ENCODE data around the gene SLC9A9. TPM values are rescaled to one million over a fixed set of nuclear protein-coding genes. Genes with fewer than 3 reads are reported as not detected.

Gene SLC9A9
- total and polyA plus RNA-seq, 2 of the 8 experiments (the other 6 are each of a cell fraction or from before 2014, with no cell fraction given) = 0.48 to 1.1 TPM

GRCh38 chr3:143348486-143349327 is 499.6 kb downstream of the SLC9A9 start:
- ChIA-PET POLR2A (ENCODE audit: partially characterized antibody) (no interaction called here), CTCF (ENCODE audit: partially characterized antibody) (interaction anchor here (0.7 to 3.2 kb wide), 12 partner anchors 11 to 325 kb away, joined by 3 to 17 read pairs (median 4); no protein-coding TSS in a partner anchor)
- Histone ChIP-seq H3K79me1 (ENCODE audit: low read depth, low read length) (no peaks in the 10 kb centered on the region), H3K36me3 (ENCODE audit: control insufficient read depth in 2 of 4, insufficient read depth in 4 of 4, low read length in 3 of 4) (no peaks in the 10 kb centered on the region), H3K9me3 (ENCODE audit: insufficient read depth in 2 of 2, low read depth in 1 of 2, low read length in 1 of 2) (no peaks in the 10 kb centered on the region), H2AK5ac (ENCODE audit: low read depth, low read length) (no peak overlapping the region), H3K23me2 (ENCODE audit: low read depth, low read length) (no peaks in the 10 kb centered on the region), H3K14ac (ENCODE audit: insufficient read length) (no peak overlapping the region), H2AFZ (ENCODE audit: low read length) (no peak overlapping the region), H2BK120ac (replicated peaks; ENCODE audit: low read depth, low read length) (no peak overlapping the region), H3K23ac (ENCODE audit: insufficient read length) (no peak overlapping the region), H2BK12ac (ENCODE audit: low read depth, low read length) (no peak overlapping the region), H3K4ac (replicated peaks; ENCODE audit: insufficient read length, low read depth, low read length) (no peak overlapping the region), H2BK20ac (ENCODE audit: low read length) (no peak overlapping the region), H3K4me2 (ENCODE audit: insufficient read depth in 1 of 2, low read depth in 2 of 2, low read length in 2 of 2) (no peak overlapping the region), H4K5ac (ENCODE audit: insufficient read length, low read depth, low read length) (no peak overlapping the region), H3K27me3 (replicated peaks in 1 of 4; ENCODE audit: control insufficient read depth in 3 of 4, extremely low read depth in 1 of 4, insufficient read depth in 3 of 4, low read length in 3 of 4) (no peaks in the 10 kb centered on the region), H3K4me3 (ENCODE audit: extremely low read depth in 1 of 4, insufficient read depth in 2 of 4, low read depth in 3 of 4, low read length in 4 of 4) (no peak overlapping the region), H2BK15ac (ENCODE audit: low read length) (no peak overlapping the region), H3K9ac (replicated peaks in 1 of 4; ENCODE audit: extremely low read depth in 1 of 4, low read depth in 3 of 4, low read length in 3 of 4) (no peak overlapping the region), H4K8ac (ENCODE audit: extremely low read depth, insufficient read depth, low read length) (no peak overlapping the region), H4K20me1 (replicated peaks in 1 of 2; ENCODE audit: control insufficient read depth in 1 of 2, insufficient read depth in 2 of 2, low read length in 2 of 2) (no peaks in the 10 kb centered on the region), H3K27ac (ENCODE audit: low read depth, low read length) (no peak overlapping the region), H2BK5ac (ENCODE audit: low read depth, low read length) (no peak overlapping the region), H3K79me2 (ENCODE audit: control insufficient read depth in 1 of 2, insufficient read depth in 2 of 2, low read length in 2 of 2) (no peaks in the 10 kb centered on the region), H4K91ac (replicated peaks; ENCODE audit: insufficient read length, low read length) (no peak overlapping the region), H3K18ac (ENCODE audit: extremely low read depth, low read length) (no peak overlapping the region), H3K4me1 (replicated peaks in 1 of 4; ENCODE audit: control insufficient read depth in 3 of 4, insufficient read depth in 4 of 4, low read length in 3 of 4) (0 out of 7 replicates have a peak, but pooled peaks cover 0 to 2% (median 0%) of the 10 kb centered on the region in 4 experiments), H3K56ac (replicated peaks; ENCODE audit: insufficient read length, low read depth, low read length) (no peak overlapping the region)
- FAIRE-seq = no peak
- 87% methylated on average over 5 of the region's 5 CpGs; no CpG with 5 or more reads in 1 of the 2 experiments for WGBS, 2 experiments (ENCODE audit: extremely low coverage in 1 of 2, insufficient coverage in 1 of 2, insufficient read length in 1 of 2, insufficient replicate concordance in 2 of 2, low coverage in 1 of 2, low lambda C conversion rate in 2 of 2, missing lambda C conversion rate in 1 of 2)
- DNase-seq (ENCODE audit: low read depth in 1 of 2, low spot score in 2 of 2) = no peak
- TF ChIP-seq SIX5 (IDR thresholded peaks at IDR 0.05; ENCODE audit: low read depth, low read length) (no peak), SAP30 (IDR thresholded peaks at IDR 0.05; ENCODE audit: insufficient read depth, insufficient replicate concordance, low read length) (no peak), PHF8 (conservative IDR thresholded peaks at IDR 0.05; ENCODE audit: low read depth, low read length) (no peak), RAD21 (IDR thresholded peaks at IDR 0.05 in 1 of 2, conservative IDR thresholded peaks at IDR 0.05 in 1 of 2; ENCODE audit: low read depth in 2 of 2, low read length in 2 of 2) (peak; percentile 47 to 59), BRCA1 (IDR thresholded peaks at IDR 0.05; ENCODE audit: low read depth, low read length) (no peak)
- TF ChIP-seq, protein P1, sequence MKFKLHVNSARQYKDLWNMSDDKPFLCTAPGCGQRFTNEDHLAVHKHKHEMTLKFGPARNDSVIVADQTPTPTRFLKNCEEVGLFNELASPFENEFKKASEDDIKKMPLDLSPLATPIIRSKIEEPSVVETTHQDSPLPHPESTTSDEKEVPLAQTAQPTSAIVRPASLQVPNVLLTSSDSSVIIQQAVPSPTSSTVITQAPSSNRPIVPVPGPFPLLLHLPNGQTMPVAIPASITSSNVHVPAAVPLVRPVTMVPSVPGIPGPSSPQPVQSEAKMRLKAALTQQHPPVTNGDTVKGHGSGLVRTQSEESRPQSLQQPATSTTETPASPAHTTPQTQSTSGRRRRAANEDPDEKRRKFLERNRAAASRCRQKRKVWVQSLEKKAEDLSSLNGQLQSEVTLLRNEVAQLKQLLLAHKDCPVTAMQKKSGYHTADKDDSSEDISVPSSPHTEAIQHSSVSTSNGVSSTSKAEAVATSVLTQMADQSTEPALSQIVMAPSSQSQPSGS (IDR thresholded peaks at IDR 0.05; ENCODE audit: low read length) = no peak
- TF ChIP-seq, protein P2, sequence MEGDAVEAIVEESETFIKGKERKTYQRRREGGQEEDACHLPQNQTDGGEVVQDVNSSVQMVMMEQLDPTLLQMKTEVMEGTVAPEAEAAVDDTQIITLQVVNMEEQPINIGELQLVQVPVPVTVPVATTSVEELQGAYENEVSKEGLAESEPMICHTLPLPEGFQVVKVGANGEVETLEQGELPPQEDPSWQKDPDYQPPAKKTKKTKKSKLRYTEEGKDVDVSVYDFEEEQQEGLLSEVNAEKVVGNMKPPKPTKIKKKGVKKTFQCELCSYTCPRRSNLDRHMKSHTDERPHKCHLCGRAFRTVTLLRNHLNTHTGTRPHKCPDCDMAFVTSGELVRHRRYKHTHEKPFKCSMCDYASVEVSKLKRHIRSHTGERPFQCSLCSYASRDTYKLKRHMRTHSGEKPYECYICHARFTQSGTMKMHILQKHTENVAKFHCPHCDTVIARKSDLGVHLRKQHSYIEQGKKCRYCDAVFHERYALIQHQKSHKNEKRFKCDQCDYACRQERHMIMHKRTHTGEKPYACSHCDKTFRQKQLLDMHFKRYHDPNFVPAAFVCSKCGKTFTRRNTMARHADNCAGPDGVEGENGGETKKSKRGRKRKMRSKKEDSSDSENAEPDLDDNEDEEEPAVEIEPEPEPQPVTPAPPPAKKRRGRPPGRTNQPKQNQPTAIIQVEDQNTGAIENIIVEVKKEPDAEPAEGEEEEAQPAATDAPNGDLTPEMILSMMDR (IDR thresholded peaks at IDR 0.05; ENCODE audit: control extremely low read depth in 1 of 3, insufficient read depth in 1 of 3, low read depth in 1 of 3, low read length in 3 of 3) = peak in 2 of 3 experiments; percentile 18 to 54; a peak in 2 of 4 replicates
